ENCODE results near the gene GRIK1.

The GRIK1 gene

GRCh38 chr21:29829564-29830275, 110.1 kb downstream of the GRIK1 start:
- DNase-seq (ENCODE audit: low read depth, low spot score), result no peak

DNA sequence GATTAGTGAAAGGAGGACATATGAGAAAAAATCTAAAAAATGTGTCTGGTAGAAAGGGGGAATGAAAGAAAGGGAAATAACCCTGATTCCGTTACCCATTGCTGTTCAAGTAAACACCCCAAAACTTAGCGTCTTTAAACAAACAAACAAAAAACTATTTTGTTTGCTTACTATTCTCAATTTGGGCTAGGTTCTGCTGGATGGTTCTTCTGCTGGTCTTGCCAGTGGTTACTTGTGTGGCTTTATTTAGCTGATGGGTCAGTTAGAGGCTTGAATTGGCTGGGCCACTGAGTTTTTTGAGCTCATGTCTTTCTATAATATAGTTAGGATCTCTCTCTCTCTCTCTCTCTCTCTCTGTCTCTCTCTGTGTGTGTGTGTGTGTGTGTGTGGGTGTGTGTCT, 112.1 kb downstream of the GRIK1 start:
- no peak for DNase-seq (ENCODE audit: low read depth, low spot score)

- DNase-seq (ENCODE audit: low read depth, low spot score), result no peak
Observed at GRCh38 chr21:29827236-29827635, 112.6 kb downstream of the GRIK1 start.

- DNase-seq (ENCODE audit: low read depth, low spot score), result no peak
Observed at GRCh38 chr21:29826386-29826785, 113.4 kb downstream of the GRIK1 start.

GRCh38 chr21:29825936-29826335, 113.9 kb downstream of the GRIK1 start:
- no peak for DNase-seq (ENCODE audit: low read depth, low spot score)

DNA sequence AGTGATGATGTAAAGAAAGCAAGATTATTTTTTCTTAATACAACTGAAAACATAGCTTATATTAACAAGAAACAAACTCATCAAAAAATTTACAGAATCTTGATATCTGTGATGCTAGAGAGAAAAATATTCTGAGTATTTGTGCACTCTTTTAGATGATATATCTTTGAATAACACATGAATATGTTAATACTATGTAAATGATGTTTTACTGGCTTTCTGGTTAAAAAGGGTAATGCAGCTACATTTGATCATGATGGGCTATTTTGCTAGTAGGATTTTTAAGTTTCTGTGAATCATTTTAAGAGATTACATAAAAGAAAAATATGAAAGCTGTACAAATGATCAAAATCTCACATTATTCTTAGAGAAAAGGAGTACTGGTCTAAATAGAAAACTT, 114.5 kb downstream of the GRIK1 start:
- DNase-seq (ENCODE audit: low read depth, low spot score), result no peak

DNA sequence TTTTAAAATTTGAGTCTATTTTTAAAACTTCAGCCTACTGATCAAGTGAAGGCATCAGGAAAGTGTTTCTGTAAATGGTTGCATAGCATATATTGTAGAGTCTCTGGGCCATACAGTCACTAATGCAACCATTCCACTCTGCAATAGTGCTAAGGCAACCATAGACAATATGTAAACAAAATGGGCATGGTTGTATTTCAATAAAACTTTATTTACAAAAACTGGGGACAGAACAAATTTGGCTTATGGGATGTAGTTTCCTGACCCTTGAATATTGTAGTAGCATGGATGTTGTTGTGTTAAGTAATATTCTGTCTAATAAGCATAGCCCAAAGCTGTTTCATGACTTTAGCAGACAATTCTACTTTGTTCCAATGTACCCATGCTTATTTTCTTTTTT, 117.7 kb downstream of the GRIK1 start:
- no peak for DNase-seq (ENCODE audit: low read depth, low spot score)

GRCh38 chr21:29821230-29821629, 118.6 kb downstream of the GRIK1 start:
- DNase-seq (ENCODE audit: low read depth, low spot score), result no peak

DNA sequence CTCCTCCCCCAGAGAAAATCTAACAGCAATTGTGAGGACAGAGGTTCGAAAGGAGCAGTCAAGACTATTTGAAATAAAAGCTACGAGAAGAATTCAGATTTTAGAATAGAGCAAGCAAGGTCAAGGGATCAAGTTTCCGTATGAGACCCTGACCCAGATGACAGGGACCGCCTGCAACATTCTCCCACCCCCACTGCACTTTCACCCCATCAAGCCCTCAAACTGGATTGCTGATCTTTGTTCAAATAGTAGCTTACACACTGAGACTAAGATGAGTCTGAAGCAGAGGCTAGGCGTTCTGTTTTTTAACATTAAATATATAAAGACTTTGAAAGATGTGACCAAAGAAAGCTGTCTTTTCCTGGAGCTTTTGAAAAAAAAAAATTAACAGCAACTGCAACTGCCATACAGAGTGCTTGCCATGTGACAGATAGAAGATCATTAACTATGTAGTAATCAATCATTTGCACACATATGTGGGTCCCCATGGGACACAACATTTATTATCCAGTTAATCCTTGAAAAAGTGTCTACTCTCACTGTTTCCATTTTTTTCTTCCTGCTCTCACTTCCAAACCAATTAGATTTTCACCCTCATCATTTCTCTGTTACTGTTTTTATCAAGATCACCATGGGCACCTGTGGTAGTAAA, 120.0 kb downstream of the GRIK1 start:
- DNase-seq (ENCODE audit: low read depth, low spot score), result no peak

- no peak for DNase-seq (ENCODE audit: low read depth, low spot score)
Observed at GRCh38 chr21:29818383-29818921, 121.3 kb downstream of the GRIK1 start.

GRCh38 chr21:29817450-29817849, 122.3 kb downstream of the GRIK1 start:
- DNase-seq (ENCODE audit: low read depth, low spot score), result no peak

DNA sequence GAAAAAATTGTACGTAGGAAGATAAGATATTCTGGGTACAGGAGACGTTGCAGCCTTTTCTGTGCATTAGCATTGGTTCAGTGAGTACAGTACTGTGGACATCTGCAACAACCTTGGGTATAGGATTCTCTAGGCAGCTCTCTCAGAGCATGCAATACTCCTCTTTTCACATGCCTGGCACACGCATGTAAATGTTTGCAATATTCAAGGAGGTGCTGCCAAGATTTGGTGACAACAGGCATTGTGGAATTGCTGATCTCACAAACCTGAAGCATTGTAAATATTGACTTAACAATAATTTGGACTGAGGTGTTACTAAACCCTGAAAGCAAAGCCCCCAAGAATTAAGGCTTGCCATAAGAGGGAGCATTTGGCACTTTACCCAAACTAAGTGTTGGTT, 126.8 kb downstream of the GRIK1 start:
- no peak for DNase-seq (ENCODE audit: low read depth, low spot score)

- DNase-seq (ENCODE audit: low read depth, low spot score), result no peak
Observed at GRCh38 chr21:29810871-29811270, 128.9 kb downstream of the GRIK1 start.

GRCh38 chr21:29808153-29808552, 131.6 kb downstream of the GRIK1 start:
- no peak for DNase-seq (ENCODE audit: low read depth, low spot score)

- no peak for DNase-seq (ENCODE audit: low read depth, low spot score)
Observed at GRCh38 chr21:29805105-29805504, 134.7 kb downstream of the GRIK1 start.

DNA sequence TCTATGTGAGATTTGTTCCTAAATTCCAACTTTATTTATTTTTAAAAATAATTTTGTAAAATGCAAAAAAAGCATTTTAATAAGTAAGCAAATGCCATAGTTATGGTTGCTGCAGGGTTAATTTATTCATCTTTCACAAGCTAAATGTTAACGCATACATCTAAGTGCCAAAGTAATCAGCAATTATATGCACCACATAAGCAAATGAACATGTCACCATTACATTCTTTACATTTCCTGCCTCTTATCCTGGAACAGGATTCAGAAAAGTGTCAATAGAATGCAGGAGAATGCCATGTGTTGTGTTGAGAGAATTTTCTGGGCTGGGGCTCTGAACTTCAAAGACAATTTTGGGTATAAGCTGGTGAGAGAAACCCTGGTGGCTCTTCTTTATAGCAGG, 136.6 kb downstream of the GRIK1 start:
- DNase-seq (ENCODE audit: low read depth, low spot score), result no peak

GRCh38 chr21:29801122-29801521, 138.7 kb downstream of the GRIK1 start:
- no peak for DNase-seq (ENCODE audit: low read depth, low spot score)

GRCh38 chr21:29800056-29800455, 139.7 kb downstream of the GRIK1 start:
- DNase-seq (ENCODE audit: low read depth, low spot score), result no peak

- no peak for DNase-seq (ENCODE audit: low read depth, low spot score)
Observed at GRCh38 chr21:29798840-29799239, 141.0 kb downstream of the GRIK1 start.

GRCh38 chr21:29797155-29797554, 142.6 kb downstream of the GRIK1 start:
- no peak for DNase-seq (ENCODE audit: low read depth, low spot score)

DNA sequence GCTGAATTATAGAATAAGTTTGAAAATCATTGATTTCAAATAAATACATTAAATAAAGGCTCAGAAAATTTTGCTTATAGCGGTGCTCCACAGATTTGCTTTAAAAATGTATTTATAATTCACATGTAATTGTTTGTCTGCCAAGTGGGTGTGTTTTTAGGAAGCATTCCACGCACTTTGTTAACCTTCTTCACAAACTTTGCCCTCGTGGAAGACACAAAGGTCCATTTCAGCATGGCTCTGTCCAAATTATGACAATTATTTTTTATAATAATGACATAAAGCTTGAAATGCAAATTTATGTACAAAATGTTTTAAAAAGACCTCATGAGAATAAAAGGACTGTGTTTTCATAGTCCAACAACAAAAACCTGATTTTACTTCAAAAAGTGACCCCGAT, 146.1 kb downstream of the GRIK1 start:
- DNase-seq (ENCODE audit: low read depth, low spot score), result no peak

DNA sequence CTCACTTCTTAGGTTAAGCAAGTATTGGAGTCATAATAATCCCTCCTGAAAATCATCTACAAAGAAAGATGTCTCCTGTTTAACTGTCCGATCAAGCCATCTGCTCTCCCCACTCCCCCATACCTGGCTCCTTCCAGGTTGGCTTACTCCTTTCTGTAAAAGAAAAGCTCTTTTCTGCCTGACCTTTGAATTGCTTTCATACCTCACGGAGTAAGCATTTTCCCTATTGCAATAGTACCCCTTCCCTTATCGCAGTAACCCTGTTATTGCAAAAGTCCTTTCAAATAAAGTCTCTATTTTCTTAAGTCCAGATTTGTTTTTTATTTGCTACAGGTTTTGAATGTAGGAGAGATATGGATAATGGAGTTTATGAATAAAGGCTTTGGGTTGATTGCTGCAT, 150.4 kb downstream of the GRIK1 start:
- no peak for DNase-seq (ENCODE audit: low read depth, low spot score)

DNA sequence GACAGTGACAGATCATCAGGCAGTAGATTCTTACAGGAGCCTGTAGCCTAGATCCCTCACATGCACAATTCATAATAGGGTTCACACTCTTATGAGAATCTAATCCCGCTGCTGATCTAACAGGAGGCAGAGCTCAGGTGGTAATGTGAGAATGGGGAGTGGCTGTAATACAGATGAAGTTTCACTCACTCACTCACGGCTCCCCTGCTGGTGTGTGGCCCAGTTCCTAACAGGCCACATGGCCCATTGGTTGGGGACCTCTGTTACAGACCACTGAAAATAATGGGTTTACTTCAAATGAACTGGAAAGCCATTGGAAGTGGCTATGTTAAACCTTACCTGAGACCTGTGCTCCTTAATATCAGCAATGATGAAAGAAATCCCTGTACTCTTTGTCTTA, 151.0 kb downstream of the GRIK1 start:
- no peak for DNase-seq (ENCODE audit: low read depth, low spot score)
